Activated naive CD8-positive, alpha-beta T cell (primary cell): ENCODE results near the gene CD44.
"Not testable (repeated sequence)": the region's sequence is repeated elsewhere in the genome, so short reads cannot be mapped to it uniquely, and the experiment has no call there.

ENCODE experiments used
- H3K27ac Mint-ChIP-seq: one replicate; pipeline ENCODE4 v1.8.0; 2021; ENCODE audit warnings: mixed read lengths
- H3K27me3 Mint-ChIP-seq: one replicate; pipeline ENCODE4 v1.8.0; 2021; ENCODE audit warnings: mixed read lengths
- H3K36me3 Mint-ChIP-seq: one replicate; pipeline ENCODE4 v1.8.0; 2021; ENCODE audit warnings: mixed read lengths
- H3K4me1 Mint-ChIP-seq: one replicate; pipeline ENCODE4 v1.8.0; 2021; ENCODE audit warnings: low read depth, mixed read lengths
- H3K4me3 Mint-ChIP-seq: one replicate; pipeline ENCODE4 v1.8.0; 2021; ENCODE audit warnings: mild to moderate bottlenecking, mixed read lengths
- H3K9me3 Mint-ChIP-seq: one replicate; pipeline ENCODE4 v1.8.0; 2021; ENCODE audit warnings: low read depth, mixed read lengths

The CD44 gene

GRCh38 chr11:35138943-35139721 lies at the start of gene CD44:
Gene CD44 (plus strand): TSS chr11:35139171. CDS start chr11:35139304, 133 bp downstream.
- H3K4me3 Mint-ChIP-seq = peak within 1 kb of the TSS; percentile 98
- H3K36me3 Mint-ChIP-seq = peaks cover 16% of the 10 kb centered on the region
- no peaks in the 10 kb centered on the region for H3K27me3 Mint-ChIP-seq
- peak within 1 kb of the TSS; percentile 98 for H3K27ac Mint-ChIP-seq
- H3K9me3 Mint-ChIP-seq = no peaks in the 10 kb centered on the region
- H3K4me1 Mint-ChIP-seq = peaks cover 49% of the 10 kb centered on the region

- peaks cover 60% of the 10 kb centered on the region for H3K4me1 Mint-ChIP-seq
- no peaks in the 10 kb centered on the region for H3K36me3 Mint-ChIP-seq
- H3K9me3 Mint-ChIP-seq = no peaks in the 10 kb centered on the region
- no peaks in the 10 kb centered on the region for H3K27me3 Mint-ChIP-seq
- no peak overlapping the region for H3K4me3 Mint-ChIP-seq
- H3K27ac Mint-ChIP-seq = no peak overlapping the region
These were observed 49.3 kb upstream of the CD44 start for GRCh38 chr11:35089666-35090065.

DNA sequence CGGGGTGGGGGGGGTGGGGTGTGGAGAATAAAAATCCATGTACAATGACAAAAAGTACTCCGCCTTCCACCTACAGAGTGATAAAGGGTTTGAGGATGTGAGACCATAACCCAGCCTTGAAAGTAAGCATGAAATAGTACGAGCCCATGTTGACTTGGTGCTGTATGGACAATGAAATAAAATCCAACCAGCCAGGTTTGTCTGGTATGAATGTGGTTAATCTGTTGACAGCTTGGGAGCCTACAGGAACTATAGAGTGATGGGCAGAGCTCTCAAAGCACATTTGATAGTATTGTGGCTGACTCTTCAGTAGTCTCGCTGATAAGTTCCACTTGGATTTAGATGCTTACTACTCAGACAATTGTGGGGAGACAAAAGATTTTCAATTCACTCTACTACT lies 48.8 kb upstream of the CD44 start:
- H3K27ac Mint-ChIP-seq = no peak overlapping the region
- H3K27me3 Mint-ChIP-seq = no peaks in the 10 kb centered on the region
- H3K9me3 Mint-ChIP-seq = no peaks in the 10 kb centered on the region
- H3K4me1 Mint-ChIP-seq = peaks cover 55% of the 10 kb centered on the region
- H3K36me3 Mint-ChIP-seq = no peaks in the 10 kb centered on the region
- H3K4me3 Mint-ChIP-seq = no peak overlapping the region

DNA sequence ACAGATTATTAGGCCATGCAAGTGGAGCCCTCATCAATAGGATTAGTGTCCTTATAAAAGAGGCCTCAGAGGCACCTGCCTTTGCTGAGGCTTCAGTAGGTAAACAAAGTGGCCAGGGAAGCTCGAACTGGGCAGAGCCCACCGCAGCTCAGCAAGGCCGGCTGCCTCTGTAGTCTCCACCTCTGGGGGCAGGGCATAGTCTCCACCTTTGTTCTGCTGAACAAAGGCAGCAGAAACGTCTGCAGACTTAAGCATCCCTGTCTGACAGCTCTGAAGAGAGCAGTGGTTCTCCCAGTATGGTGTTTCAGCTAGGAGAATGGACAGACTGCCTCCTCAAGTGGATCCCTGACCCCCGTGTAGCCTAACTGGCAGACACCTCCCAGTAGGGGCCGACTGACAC lies 48.0 kb upstream of the CD44 start:
- not testable (repeated sequence) for H3K4me3 Mint-ChIP-seq, H3K36me3 Mint-ChIP-seq, H3K9me3 Mint-ChIP-seq, H3K27ac Mint-ChIP-seq, H3K27me3 Mint-ChIP-seq
- H3K4me1 Mint-ChIP-seq = peaks cover 57% of the 10 kb centered on the region

GRCh38 chr11:35096723-35097122 lies 42.2 kb upstream of the CD44 start:
- H3K36me3 Mint-ChIP-seq = peaks cover 6% of the 10 kb centered on the region
- peaks cover 25% of the 10 kb centered on the region for H3K4me1 Mint-ChIP-seq
- H3K27ac Mint-ChIP-seq = no peak overlapping the region
- H3K9me3 Mint-ChIP-seq = peaks cover 4% of the 10 kb centered on the region
- H3K27me3 Mint-ChIP-seq = no peaks in the 10 kb centered on the region
- no peak overlapping the region for H3K4me3 Mint-ChIP-seq

- Mint-ChIP-seq H3K4me1 (peaks cover 23% of the 10 kb centered on the region), H3K27ac (no peak overlapping the region)
These were observed 41.0 kb upstream of the CD44 start for GRCh38 chr11:35097814-35098455.

DNA sequence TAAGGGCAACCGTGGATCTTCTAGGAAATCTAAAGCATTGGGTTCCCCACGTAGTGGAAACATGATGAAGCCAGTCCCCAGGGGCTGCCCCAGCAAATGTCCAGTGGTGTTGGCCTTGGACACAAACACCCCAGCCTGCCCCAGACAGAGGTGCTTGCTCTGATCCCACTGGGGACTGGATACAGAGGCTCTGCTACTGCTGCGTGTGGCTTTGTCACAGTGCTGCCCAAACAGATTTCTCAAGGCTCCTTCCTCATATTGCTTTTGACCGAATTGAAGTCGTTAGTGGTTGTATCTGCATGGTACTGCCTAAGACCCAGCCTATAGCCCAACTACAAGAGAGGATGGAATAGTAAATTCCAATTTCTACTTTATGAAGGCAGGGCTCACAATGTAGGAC lies 40.1 kb upstream of the CD44 start:
- Mint-ChIP-seq H3K4me3 (no peak overlapping the region), H3K27me3 (no peaks in the 10 kb centered on the region), H3K9me3 (peaks cover 4% of the 10 kb centered on the region), H3K4me1 (peaks cover 22% of the 10 kb centered on the region), H3K27ac (no peak overlapping the region), H3K36me3 (peaks cover 6% of the 10 kb centered on the region)

More at GRCh38 chr11:35097814-35098455, 41.0 kb upstream of the CD44 start:
- Mint-ChIP-seq H3K27me3 (no peaks in the 10 kb centered on the region), H3K36me3 (peaks cover 6% of the 10 kb centered on the region), H3K9me3 (peaks cover 4% of the 10 kb centered on the region), H3K4me3 (no peak overlapping the region)

DNA sequence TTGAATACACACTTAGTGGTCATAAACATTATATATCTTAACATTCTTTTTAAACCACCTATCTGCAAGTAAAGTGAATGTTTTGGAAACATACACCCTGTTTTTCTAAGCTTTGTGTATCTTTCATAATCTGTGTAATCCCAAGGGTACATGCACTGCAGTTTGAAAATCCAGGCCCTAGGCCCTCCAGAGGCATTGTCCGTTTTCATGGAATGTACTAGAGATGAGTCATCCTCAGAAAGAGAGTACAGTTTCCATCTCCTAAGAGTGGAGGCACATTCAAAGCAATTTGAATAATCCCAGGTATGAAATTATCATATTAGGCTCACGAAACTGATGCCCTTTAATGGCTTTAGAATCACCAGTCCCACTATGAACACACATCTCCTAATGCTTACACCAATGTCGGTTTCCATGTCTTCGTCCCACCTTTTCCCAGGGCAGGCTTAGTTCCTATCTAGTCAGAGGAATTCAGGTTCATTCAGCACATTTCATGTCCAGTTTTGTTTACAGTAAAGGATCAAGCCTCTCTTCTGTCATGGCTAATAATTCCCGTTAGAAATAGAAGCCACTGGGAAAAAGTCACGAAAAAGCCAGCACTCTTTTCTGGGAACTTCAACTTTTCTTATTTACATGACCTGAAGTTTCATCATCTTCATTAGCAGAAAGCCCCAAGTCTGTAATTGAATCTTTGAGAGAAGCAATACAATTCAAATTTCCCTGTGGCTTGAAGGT lies 39.5 kb upstream of the CD44 start:
- H3K27ac Mint-ChIP-seq = peak overlapping the region; percentile 1
- H3K4me1 Mint-ChIP-seq = peaks cover 22% of the 10 kb centered on the region
- no peak overlapping the region for H3K4me3 Mint-ChIP-seq
- peaks cover 4% of the 10 kb centered on the region for H3K9me3 Mint-ChIP-seq
- H3K27me3 Mint-ChIP-seq = no peaks in the 10 kb centered on the region
- peaks cover 6% of the 10 kb centered on the region for H3K36me3 Mint-ChIP-seq

- Mint-ChIP-seq H3K9me3 (peaks cover 4% of the 10 kb centered on the region), H3K4me1 (peaks cover 22% of the 10 kb centered on the region), H3K27me3 (no peaks in the 10 kb centered on the region), H3K36me3 (peaks cover 6% of the 10 kb centered on the region), H3K27ac (no peak overlapping the region), H3K4me3 (no peak overlapping the region)
These were observed 39.0 kb upstream of the CD44 start for GRCh38 chr11:35100013-35100383.

DNA sequence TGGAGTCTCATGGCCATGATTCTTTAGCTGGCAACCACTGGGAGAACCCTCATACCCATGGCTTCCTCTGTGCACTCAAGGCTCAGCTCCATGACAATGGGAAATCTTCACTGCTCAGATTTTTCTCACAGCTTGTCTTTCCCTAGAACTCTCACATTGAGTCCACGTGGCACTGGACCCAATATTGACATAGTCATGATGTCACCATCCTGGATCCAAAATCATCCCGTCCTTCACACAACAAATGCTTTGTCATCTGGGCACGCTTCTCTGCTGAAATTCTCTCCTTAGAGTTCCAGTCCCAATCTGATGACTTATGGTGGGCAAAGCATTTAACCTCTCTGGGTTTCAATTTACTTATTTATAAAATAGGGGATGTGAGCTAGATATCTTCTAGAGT lies 37.7 kb upstream of the CD44 start:
- no peak overlapping the region for H3K27ac Mint-ChIP-seq
- peaks cover 22% of the 10 kb centered on the region for H3K4me1 Mint-ChIP-seq
- peaks cover 2% of the 10 kb centered on the region for H3K36me3 Mint-ChIP-seq
- no peaks in the 10 kb centered on the region for H3K27me3 Mint-ChIP-seq
- no peak overlapping the region for H3K4me3 Mint-ChIP-seq
- H3K9me3 Mint-ChIP-seq = peaks cover 4% of the 10 kb centered on the region

DNA sequence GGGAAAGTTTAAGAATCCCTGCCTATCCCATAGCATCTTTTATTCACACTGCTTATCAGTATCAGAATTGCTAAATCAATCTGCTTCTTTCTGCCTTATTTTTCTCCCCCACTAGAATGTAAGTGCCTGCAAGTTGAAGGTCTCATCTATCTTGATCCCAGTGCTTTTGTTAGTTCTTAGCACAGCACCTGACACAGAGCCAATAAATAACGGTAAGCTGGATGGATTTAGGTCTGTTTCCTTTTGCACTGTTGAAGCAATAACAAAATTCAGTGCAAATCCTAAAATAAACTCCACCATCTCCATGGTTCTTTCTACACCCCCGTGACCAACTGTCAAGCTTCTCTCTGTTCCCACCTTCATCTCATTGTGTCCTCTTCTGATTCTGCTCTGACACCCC lies 36.7 kb upstream of the CD44 start:
- H3K4me3 Mint-ChIP-seq = no peak overlapping the region
- no peaks in the 10 kb centered on the region for H3K27me3 Mint-ChIP-seq
- H3K27ac Mint-ChIP-seq = no peak overlapping the region
- H3K9me3 Mint-ChIP-seq = peaks cover under 1% of the 10 kb centered on the region
- H3K4me1 Mint-ChIP-seq = peaks cover 28% of the 10 kb centered on the region
- H3K36me3 Mint-ChIP-seq = peaks cover 2% of the 10 kb centered on the region

GRCh38 chr11:35103366-35104208 lies 35.4 kb upstream of the CD44 start:
- Mint-ChIP-seq H3K9me3 (peaks cover under 1% of the 10 kb centered on the region), H3K27me3 (no peaks in the 10 kb centered on the region), H3K36me3 (peaks cover 2% of the 10 kb centered on the region), H3K4me1 (peaks cover 39% of the 10 kb centered on the region), H3K27ac (no peak overlapping the region), H3K4me3 (no peak overlapping the region)

DNA sequence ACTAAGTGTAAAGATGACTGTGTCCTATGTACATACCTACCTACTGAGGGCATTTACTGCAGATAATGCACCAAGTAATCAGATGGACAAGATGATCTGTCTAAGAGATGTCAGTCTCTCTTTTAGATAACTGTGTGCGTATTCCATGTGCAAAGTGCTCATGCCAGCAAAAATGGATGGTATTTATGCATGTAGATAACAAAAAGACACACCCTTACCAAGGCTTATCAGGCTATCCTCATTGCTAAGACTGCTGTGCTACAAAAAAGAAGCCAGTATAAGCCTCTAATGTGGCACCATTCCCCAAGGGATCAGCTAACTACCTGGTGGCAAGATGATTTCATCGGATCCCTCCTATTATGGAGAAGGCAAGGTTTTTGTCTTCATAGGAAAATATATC lies 34.3 kb upstream of the CD44 start:
- H3K27ac Mint-ChIP-seq = no peak overlapping the region
- H3K9me3 Mint-ChIP-seq = peaks cover 5% of the 10 kb centered on the region
- no peaks in the 10 kb centered on the region for H3K27me3 Mint-ChIP-seq
- peaks cover 43% of the 10 kb centered on the region for H3K4me1 Mint-ChIP-seq
- peaks cover 5% of the 10 kb centered on the region for H3K36me3 Mint-ChIP-seq
- H3K4me3 Mint-ChIP-seq = no peak overlapping the region

DNA sequence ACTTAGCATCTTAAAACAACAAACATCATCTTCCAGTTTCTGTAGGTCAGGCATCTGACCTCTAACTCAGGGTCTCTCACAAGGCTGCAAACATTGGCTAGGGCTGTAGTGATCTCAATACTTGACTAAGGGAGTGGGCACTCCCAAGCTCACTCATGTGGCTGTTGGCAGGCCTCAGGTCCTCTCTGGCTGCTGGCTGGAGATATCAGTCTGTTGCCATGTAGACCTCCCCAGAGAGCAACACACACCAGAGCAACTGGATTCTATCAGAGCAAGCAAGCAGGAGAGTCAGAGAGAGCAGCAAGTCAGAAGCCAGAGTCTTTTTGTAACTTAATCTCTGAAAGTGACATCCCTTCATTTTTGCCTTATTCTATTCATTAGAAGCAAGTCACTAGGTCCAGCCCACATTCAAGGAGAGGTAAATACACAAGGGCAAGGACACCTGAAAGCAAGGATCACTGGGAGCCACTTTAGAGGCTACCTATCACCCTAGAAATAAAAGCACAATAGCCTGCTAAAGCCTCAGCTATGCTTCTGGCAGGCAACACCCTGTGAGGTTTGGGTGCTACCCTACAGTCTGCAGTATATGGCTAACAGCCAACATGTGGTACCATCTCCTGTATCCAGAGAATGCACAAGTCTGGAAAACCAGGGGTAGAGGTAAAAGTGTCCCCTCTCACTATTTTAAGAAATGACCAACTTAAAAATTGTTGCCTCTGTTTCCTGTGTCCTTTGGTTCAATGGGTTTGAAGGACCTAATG lies 33.5 kb upstream of the CD44 start:
- Mint-ChIP-seq H3K4me1 (peaks cover 50% of the 10 kb centered on the region), H3K27me3 (no peaks in the 10 kb centered on the region), H3K9me3 (peaks cover 5% of the 10 kb centered on the region), H3K27ac (no peak overlapping the region), H3K36me3 (peaks cover 5% of the 10 kb centered on the region), H3K4me3 (no peak overlapping the region)
